GF-D8 (cell line): ENCODE data around the gene LDB1.
A peak's percentile ranks its signal among the peaks of the same experiment; 100 is the strongest.

ENCODE experiments used
- DNase-seq: peaks from one replicate; lab custom pipeline; 2025; lab: John Stamatoyannopoulos, UW

The LDB1 gene

DNA sequence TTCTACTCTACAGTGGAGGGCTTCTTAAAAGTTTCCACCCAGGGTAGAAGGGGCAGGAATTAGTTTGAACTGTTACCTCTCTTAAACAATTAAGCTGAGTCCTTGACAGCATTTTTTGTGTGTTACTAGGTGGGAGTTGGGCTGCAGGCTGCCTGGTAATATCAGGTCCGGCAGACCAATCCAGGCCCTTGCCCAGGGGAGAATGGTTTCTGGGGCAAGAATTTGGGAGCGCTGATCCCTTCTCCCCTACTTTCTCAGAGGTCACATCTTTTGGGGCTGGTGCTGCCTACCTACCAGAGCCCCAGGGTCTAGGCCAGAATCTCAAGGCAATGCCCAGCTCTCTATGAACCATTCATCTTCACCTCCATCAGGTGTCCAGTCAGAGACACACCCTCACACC is 14.2 kb upstream of the LDB1 start:
- no peak for DNase-seq

DNA sequence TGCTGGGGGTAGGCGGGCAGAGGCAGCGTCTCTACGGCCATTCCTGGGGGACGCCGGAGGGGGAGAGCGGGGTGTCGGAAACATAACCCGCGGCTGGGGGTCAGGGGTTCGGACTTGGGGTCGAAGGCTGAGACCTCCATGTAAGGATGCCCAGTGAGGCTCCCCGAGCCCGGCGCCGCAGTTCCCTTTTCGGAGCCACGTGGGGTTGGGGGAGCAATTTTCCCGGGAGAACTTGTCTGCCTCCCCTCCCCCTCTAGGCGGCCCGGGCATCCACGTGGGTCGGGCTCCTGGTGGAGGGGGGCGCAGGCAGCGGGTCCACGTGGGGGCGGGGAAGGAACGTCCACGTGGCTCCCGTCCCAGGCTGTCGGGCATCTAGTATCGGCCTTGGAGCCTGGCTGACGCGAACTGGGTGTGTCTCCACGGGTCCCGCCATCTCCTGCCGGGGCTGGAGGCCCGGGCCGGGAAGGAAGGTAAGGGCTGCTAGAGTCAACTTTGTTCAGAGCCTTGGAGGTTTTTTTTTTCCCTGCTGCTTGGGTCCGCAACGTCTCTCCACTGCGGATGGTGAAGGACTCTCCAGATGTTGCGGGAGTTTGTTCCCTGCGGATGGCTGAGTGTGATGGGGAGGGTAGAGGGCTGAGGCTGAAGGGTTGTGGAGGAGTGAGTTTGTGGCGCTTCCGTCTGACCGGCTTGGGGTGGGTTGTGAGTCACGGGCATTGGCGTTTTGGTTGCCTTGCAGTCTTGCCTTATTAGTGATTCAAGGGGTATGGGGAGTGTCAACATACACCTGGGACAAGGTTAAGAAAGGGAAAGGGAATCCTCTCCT is 13.4 kb upstream of the LDB1 start:
- peak; percentile 28 for DNase-seq

DNA sequence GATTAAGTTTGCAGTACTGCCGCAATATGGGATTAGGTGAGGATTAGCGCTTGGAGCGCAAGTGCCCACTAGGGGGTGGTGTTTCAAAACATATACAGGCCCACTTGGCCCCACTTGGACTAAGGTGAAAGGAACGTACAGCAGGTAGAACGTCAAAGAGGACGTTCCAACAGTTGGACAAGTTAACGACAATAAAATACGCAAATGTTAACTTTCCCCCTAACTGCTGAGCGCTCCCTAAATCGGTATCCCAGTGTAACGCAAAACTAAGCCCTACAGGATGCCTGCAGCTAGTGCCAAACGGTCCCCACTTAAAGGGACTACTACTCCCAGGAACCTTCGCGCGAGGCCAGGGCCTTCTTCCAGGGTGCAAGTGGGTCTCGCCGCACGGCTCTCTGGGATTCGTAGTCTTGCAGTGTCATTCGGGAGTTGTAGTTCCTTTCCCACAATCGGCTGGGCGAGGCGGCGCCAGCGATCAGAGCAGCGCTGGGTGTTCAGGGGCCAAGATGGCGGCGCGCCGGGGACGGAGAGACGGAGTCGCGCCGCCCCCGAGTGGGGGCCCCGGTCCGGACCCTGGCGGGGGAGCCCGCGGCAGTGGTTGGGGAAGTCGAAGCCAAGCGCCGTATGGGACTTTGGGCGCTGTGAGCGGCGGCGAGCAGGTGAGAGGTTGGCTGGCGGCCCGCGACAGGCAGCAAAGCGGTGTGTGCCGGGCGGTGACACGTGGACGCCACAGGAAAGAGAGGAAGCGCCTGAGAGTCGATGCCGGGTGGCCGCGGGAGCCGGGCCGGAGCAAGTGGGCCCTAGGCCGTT is 12.6 kb upstream of the LDB1 start, which contains the start of gene PPRC1:
Gene PPRC1, plus strand, starts transcription at position 478 of the 810 bp plus-strand sequence. Its CDS starts 29 bp downstream, at position 507.
- peak; percentile 98 for DNase-seq

DNA sequence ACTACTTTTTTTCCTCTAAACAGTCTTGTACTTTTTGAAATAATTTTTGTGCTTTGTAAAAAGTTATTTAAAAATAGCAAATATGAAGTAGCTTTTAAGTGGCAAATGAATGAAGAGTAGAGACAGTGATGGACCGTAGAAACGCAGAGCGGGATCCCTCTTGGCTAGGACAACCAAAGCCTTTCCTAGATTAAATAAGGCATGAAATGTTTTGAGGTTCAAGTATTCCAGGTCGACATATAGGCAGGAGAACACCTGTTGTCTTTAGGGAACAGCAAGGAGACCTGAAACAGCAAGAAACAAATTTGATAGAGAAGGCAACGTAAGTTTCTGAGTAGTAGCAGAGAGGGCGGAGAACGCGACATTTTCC is 12.0 kb upstream of the LDB1 start:
- no peak for DNase-seq

DNA sequence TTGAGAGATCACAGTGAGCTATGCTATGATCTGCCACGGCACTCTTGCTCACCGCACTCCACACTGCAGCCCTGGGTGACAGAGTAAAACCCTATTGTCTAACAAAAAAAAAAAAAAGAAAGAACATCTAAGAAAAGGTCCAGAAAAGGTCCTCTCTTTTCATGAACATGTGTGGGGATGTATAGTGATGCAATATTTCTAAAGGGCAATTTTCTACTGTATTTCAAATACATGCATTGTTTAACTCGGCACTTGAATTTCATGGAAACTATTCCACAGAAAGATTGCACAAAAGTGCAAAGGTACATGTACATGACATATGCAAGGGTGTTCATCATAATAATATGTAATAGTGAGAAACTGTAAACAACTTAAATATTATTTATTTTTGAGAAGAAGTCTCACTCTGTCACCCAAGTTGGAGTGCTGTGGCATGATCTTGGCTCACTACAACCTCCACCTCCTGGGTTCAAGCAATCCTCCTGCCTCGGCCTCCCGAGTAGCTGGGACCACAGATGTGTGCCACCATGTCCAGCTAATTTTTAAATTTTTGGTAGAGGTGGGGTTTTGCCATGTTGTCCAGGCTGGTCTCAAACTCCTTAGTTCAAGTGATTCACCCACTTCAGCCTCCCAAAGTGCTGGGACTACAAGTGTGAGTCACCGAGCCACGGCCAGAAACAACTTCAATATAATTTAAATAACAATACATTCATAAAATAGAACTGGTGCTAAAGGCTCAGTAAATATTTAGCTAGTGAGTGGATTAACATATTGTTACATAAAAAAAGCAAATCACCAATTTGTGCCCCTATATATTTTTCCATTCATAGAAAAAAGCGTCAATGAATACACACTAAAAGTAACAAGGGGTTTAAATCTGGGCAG is 11.4 kb upstream of the LDB1 start:
- no peak for DNase-seq

DNA sequence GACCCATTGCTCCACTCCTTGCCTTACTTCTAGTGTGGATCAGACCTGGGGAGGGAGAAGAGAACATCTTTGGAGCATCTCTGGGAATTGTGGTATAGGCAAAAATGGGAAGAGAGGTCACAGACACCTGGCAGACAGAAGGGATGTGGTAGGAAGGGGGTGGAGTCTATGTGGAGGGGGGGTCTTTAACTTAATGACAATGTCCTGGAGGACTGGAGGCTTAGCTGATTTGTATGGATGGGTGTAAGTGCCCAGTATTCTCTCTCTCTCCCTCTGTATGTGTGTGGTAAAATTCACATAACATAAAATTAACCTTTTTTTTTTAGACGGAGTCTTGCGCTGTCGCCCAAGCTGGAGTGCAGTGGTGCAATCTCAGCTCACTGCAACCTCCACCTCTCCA is 3.1 kb upstream of the LDB1 start:
- no peak for DNase-seq

DNA sequence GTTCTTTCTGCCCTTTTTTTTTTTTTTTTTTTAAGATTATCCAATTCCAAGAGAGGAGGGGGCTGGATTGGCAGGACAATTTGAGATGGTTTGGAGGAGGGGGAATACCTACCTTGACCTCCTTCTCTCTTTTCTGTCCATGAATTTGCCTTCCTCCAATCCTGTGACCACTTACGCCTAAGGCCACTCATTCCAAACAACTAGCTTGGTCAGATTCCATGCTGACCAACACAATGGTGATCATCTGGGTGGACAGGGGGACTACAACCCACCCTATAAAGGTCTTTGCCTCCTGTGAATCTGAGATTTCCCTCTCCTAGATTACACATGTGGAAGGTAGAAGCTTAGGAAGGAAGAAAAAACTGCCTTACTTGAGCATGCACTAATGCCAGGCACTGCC is 2.3 kb upstream of the LDB1 start:
- DNase-seq: no peak

DNA sequence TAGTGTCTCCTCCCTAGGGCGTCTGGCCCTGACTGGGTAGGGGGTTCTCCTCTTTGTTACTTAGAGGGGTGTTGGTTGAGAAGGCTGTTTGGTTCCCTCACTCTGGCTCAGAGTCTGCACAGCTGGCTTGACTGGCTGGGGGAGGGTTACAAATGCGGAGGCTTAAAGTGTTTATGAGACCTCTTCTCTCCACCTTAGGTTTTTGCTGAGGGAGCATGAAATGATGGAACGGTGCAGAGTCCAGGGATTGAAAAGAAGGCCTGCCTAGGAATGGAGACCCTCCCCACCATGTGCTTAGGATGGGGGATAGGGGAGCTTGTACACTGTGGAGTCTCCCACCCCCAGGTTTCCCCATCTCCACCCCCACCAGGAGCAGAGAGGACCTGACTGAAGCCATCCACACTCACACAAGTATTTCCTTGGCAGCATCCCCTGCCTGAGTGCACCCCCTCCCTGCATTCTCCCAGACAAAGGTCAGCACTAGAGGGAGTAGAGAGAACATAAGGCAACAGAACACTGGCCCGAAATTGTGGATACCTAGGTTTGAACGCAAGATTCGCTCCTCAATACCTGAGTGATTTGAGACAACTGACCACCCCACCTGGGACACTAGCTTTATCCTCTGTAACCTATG is 1.7 kb upstream of the LDB1 start:
- DNase-seq: no peak

DNA sequence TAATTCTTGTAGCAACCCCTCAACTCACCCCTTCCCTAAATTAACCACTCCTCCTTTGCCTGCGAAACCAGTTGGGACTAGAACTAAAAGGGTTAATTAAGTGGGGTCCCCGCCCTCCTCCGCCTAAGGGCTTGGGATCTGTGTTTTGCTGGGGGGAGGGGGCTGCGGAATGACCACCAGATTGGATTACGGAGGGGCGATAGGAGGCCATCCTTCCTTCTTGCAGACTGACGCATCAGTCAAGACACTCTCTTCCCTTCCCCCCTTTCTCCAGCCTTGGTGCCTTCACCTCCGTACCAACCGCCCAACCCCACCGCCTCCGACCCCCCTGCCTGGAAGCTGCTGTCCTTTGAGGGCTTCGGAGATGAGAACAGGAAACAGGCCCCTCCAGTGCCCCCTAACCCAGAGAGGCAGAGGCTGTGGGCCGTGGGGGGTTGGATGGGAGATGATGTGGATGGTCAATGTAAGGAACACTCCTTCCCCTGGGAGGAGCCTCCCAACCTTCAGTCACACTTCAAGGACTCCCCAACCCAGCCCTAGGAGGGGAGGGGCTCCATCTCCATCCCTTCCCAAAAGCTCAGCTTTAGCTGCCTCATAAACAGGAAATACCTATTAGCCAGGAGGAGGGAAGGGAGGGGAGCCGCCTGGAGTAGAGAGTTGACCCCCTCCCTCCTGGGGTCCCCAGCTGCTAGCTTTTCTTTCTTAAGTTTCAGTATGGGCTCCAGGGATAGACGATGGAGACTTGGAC is 997 bp upstream of the LDB1 start:
- no peak for DNase-seq

DNA sequence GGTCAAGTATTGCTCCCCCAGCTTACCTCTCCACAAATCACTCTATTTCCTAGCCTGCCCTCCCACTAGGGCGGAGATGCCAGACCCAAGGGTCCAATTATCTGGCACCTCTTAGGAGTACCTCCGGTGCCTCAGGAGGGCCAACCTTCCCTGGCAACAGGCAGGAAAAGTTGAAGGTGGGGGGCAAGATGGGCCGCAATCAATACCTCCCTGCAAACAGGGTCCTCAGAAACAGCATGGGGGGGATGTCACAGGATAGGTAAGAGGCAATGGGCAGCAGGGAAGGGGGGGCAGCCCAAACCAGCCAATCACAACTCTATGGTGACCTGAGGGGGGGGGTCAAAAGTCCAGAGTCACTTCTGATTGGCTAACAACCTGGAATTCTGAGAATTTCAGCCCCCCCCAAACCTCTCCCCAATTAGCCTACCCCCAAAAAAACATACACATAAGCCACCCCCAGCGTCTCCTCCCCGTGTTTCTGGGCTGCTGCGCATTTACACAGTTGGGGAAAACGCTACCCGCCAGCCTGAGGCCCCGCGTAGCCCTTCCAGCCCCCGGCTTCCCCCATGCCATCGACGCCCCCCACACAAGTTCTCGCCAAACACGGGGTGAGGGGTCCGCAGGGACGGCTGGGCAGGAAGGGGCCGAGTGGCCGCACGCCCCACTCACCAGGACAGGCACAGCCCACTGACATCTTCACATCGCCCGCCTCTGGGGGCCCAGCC is 589 bp downstream of the LDB1 start:
- peak; percentile 54 for DNase-seq

DNA sequence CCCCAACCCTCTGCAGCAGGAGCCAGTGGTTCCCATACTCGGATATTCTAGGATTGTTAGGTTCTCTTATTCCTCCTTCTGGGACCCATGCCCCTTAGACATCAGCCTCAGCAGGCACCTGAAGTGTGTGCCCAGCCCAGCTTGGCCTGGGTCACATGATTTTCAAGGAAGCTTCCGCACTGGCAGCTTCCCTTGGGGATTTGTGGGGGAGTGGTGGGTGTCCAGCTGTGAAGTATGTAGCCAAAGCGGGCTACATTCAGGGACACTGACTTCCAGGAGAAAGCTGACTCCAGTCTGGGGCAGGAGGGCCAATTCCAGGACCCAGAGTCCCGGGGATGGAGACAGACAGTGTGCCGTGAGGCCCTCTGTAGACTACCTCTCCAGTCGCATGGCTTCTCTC is 1.3 kb downstream of the LDB1 start:
- peak; percentile 60 for DNase-seq

DNA sequence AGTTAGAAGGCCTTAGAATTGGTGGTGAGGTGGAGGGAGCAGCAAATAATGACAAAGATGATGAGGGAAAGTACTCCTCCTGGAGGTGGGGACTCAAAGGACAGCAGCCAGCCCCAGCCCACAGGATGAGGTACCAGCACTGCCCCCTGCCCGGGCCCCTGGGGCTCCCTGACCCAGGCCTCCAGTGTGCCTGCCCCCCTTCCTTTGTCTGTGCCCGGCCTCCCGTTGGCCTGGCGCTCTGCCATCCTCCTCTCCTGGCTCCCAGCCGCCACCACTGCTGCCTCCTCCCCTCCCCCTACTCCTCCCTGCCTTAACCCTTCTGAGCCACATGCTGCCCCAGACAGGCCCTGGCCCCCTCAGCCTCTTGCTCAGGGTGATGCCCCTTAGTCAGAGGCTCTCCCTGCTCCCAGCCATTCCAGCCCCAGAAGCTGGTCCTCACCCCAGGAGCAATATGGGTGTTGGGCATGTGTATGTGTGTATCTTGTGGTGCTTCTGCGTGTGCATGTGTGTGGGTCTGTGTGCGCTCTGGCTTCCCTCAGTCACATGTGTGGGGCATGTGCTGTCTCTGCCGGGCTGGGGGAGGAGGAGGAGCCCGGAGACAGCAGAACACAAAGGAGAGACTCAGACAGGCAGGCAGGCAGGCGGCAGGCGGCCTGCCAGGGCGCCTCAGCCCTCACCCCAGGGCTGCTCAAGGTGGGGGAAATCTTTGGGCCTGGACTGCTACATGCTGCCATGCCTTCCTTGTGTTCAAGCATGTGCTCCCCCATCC is 2.6 kb downstream of the LDB1 start:
- peak; percentile 87 for DNase-seq

DNA sequence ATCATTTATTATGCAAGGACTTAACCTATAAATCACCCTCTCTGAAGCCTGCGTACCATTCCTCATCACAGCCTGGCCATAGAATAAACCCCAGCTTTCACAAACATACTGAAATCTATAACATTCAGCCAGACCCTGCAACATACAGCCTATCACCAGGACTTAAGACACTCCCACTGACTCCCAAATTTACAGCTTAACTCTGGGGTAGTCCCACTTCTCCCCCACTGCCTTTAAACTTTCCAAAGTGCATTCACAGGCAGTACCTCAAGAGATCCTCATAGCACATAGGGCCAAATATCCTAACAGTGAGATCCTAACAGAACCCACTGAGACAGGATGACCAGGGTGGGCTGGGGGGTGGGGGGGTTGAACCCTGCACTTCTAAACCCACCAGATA is 3.5 kb downstream of the LDB1 start:
- DNase-seq: no peak

DNA sequence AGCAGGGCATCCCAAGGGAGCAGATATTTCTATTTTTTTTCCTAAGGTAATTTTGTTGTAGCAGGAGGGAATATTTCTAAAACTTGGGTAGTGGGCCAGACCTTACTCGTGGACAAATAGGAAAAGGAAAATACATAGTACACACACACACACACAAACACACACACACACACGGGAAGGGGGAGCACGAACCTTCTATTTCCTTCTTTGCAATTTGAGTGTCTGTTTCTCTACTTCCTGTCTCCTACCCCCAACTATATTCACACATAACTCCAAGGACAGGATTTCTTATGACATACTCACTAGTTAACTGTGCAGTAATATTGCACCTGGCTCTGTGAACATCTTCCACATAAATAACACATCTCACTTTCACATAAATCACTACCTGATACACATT is 4.4 kb downstream of the LDB1 start:
- DNase-seq: peak; percentile 46

DNA sequence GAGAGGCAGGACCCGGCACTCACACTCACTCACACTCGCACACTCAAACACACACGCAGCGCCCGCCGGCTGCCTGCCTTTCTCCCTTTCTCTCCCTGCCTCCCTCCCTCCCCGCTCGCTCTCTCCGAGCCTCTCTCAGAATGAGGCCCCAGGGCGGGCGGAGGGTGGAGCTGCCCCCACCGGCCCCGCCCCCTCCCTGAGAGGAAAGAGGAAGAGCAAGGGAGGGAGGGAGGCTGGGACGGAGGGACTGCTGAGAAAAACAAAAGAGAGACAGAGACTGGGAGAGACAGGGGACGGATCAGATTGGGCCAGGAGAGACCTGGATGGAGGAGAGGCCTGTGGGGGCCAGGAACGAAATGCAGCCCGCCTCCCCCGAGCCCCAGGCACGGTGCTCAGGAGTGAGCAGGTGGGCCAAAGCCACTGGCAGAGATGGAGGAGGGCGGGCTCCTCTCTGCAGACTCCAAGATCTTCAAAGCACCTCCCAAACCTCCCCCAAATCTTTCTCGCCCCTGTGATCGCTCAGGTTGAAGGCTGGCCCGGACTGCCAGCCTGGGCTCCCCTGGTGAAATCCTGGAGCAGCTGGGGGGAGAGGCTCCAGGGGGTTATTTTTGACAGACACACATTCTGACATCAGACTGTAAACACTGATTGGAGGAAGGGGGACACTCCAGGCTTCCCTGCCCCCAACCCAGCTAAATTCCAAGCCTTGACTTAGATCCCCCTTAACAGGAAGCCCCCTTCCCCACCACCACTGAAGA is 5.1 kb downstream of the LDB1 start:
- DNase-seq: peak; percentile 39

DNA sequence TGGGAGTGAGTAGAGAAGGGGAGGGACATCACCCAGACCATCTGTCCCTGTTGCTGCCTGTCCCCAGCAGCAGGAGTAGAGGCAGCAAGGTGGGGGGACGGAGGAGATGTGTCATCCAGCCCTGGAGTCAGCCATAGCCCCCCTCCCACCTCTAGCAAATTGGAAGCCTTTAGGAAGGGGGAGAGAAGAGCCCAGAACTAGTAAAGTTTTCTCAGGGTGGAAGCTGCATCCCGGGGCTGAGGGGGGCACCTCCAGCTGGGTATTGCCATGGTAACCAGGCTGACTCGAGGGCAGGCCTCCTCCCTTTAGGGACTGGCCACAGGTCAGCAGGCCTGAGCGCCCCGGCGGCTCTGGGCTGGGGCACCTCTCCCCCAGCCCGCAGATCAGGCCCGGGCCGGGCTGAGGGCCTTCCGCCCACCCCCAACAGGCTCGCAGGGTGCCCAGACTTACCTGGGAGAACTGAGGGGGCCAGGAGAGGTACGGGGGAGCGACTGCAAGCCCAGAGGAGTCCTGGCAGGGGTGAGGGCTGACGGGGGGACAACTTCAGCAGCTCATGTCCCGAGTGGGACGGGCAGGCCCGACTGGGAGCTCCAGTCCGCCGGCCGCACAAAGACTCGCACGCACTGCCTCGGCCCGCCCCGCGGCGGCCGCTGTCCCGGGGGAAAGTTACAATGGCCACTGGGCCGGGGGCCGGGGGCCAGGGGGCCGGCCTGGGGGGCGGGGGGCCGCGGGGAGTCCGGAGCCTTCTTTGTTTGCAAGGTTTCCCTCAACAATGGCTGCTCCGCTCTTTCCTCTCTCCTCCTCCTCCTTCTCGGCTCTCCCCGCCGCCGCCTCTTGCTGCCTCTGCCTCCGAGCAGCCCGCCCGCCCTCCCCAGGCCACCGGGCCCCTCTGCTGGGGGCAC is 6.0 kb downstream of the LDB1 start:
- DNase-seq: no peak

DNA sequence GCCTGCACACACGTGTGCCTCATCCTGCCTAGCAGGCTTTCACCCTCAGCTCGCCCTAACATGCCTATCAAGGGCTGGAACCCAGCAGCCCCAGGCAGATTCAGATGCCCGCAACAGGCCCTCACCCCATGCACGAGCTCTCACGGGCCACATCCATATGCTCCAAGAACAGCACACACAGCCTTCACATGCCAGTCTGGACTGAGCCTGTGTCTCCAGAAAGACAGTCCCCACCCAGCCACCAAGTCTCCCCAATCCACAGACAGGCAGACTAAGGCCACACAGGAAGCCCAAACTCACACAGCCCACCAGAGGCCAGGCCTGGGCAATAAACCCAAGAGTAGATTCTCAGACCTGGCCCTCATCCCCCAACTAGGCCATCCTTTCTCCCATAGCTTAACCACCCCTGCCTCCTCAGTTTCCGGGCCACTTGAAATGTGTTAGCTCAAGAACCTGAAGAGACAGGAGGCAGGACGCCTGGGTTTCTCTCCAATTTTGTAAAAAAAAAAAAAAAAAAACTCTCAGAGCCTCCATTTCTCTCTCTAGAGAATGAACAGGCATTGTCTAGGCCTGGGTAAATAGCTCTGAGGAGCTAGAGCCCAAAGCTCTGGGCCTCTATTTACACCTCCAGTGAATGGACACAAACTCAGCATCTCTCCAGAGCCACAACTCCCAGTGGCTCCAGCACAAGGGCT is 6.8 kb downstream of the LDB1 start:
- DNase-seq: no peak
